GM19238 (cell line): ENCODE results near the gene CEP85L.
A peak's percentile ranks its signal among the peaks of the same experiment; 100 is the strongest.

Experiments
- DNase-seq: peaks from one replicate; pipeline ENCODE4 v3.0.0; 2011; ENCODE audit warnings: low spot score; ENCODE audit not compliant: insufficient read length

Gene CEP85L

GRCh38 chr6:118625833-118626232 lies 25.6 kb downstream of the CEP85L start:
- no peak for DNase-seq

GRCh38 chr6:118621799-118622470 lies 29.5 kb downstream of the CEP85L start:
- DNase-seq: no peak

GRCh38 chr6:118620202-118620601 lies 31.2 kb downstream of the CEP85L start:
- DNase-seq: no peak

GRCh38 chr6:118618676-118619377 lies 32.6 kb downstream of the CEP85L start:
- peak; percentile 27 for DNase-seq

- DNase-seq: no peak
Observed at GRCh38 chr6:118617417-118617816, 34.0 kb downstream of the CEP85L start.

GRCh38 chr6:118611334-118611733 lies 40.1 kb downstream of the CEP85L start:
- DNase-seq: no peak

GRCh38 chr6:118606858-118607257 lies 44.5 kb downstream of the CEP85L start:
- no peak for DNase-seq

GRCh38 chr6:118606268-118606667 lies 45.1 kb downstream of the CEP85L start:
- DNase-seq: no peak

GRCh38 chr6:118603372-118603771 lies 48.0 kb downstream of the CEP85L start:
- no peak for DNase-seq

- no peak for DNase-seq
Observed at GRCh38 chr6:118602300-118602699, 49.1 kb downstream of the CEP85L start.

- no peak for DNase-seq
Observed at GRCh38 chr6:118598324-118598723, 53.1 kb downstream of the CEP85L start.

GRCh38 chr6:118597636-118598035 lies 53.8 kb downstream of the CEP85L start:
- DNase-seq: no peak

- DNase-seq: no peak
Observed at GRCh38 chr6:118596774-118597320, 54.5 kb downstream of the CEP85L start.

GRCh38 chr6:118594877-118595276 lies 56.5 kb downstream of the CEP85L start:
- no peak for DNase-seq

- no peak for DNase-seq
Observed at GRCh38 chr6:118591897-118592296, 59.5 kb downstream of the CEP85L start.

GRCh38 chr6:118589649-118590365 lies 61.6 kb downstream of the CEP85L start:
- no peak for DNase-seq

- no peak for DNase-seq
Observed at GRCh38 chr6:118589186-118589585, 62.2 kb downstream of the CEP85L start.

- DNase-seq: no peak
Observed at GRCh38 chr6:118588626-118589025, 62.8 kb downstream of the CEP85L start.

- DNase-seq: no peak
Observed at GRCh38 chr6:118586746-118587485, 64.5 kb downstream of the CEP85L start.

- DNase-seq: no peak
Observed at GRCh38 chr6:118584911-118585310, 66.5 kb downstream of the CEP85L start.

GRCh38 chr6:118581489-118581959 lies 69.9 kb downstream of the CEP85L start:
- DNase-seq: no peak
